Stomach smooth muscle (tissue), 2 donors: ENCODE results near the gene PSME3IP1.
A peak's percentile ranks its signal among the peaks of the same experiment; 100 is the strongest.
"Not testable (repeated sequence)": the region's sequence is repeated elsewhere in the genome, so short reads cannot be mapped to it uniquely, and the experiment has no call there.

Experiments used
- H3K27ac ChIP-seq: one replicate; pipeline ENCODE4 v1.7.0; 2013; ENCODE audit warnings: mild to moderate bottlenecking, low read length, inconsistent platforms
- H3K27me3 ChIP-seq, 2 donors: one replicate each; pipeline ENCODE4 v1.7.0; 2013; ENCODE audit warnings: low read length in 2 of 2; ENCODE audit not compliant: insufficient read depth in 2 of 2, control insufficient read depth in 1 of 2
- H3K36me3 ChIP-seq, 2 donors: one replicate each; pipeline ENCODE4 v1.7.0; 2013; ENCODE audit warnings: low read length in 2 of 2; ENCODE audit not compliant: control insufficient read depth in 2 of 2, insufficient read depth in 2 of 2
- H3K4me1 ChIP-seq: one replicate; pipeline ENCODE4 v1.7.0; 2013; ENCODE audit warnings: low read length; ENCODE audit not compliant: control insufficient read depth, insufficient read depth
- H3K4me3 ChIP-seq, 2 donors: one replicate each; pipeline ENCODE4 v1.7.0; 2013; ENCODE audit warnings: low read length in 2 of 2
- H3K9ac ChIP-seq, 2 donors: one replicate each; pipeline ENCODE4 v1.7.0; 2013; ENCODE audit warnings: low read length in 2 of 2, mild to moderate bottlenecking in 1 of 2
- H3K9me3 ChIP-seq, 2 donors: one replicate each; pipeline ENCODE4 v1.7.0; 2013; ENCODE audit warnings: low read length in 2 of 2; ENCODE audit not compliant: control insufficient read depth in 2 of 2
- donor health status: healthy.
- donor health status: Pancreatic carcinoma.

The PSME3IP1 gene

GRCh38 chr16:57196286-57196685 lies 10.4 kb upstream of the PSME3IP1 start:
- Histone ChIP-seq H3K4me1 (peaks cover 9% of the 10 kb centered on the region), H3K27ac (no peak overlapping the region), H3K9ac (peak overlapping the region in 1 of 2 donors; percentile 27), H3K9me3 (no peaks in the 10 kb centered on the region), H3K27me3 (no peaks in the 10 kb centered on the region), H3K4me3 (no peak overlapping the region), H3K36me3 (no peaks in the 10 kb centered on the region)

DNA sequence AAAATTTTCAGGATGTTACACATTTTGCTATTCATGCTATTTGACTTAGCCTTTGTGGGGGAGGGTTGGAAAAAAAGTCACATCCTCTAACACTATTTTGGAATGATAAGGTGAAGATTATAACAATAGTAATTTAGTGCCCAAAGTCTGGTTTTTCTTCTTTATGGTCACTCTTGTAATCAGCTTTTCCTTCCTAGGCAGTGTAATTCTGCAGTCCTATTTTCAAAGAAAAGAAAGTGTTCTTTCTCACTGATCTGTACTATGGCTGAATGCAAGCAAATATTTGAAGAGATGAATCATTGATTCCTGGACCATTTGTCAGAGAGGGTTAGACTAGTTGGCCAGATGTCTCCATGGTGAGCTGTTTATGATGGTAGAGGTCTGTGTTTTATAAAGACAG lies 8.7 kb upstream of the PSME3IP1 start:
- Histone ChIP-seq H3K27me3 (no peaks in the 10 kb centered on the region), H3K36me3 (no peaks in the 10 kb centered on the region), H3K4me1 (peaks cover 9% of the 10 kb centered on the region), H3K9ac (no peak overlapping the region), H3K27ac (no peak overlapping the region), H3K9me3 (no peaks in the 10 kb centered on the region), H3K4me3 (peak overlapping the region; percentile 5 to 8)

DNA sequence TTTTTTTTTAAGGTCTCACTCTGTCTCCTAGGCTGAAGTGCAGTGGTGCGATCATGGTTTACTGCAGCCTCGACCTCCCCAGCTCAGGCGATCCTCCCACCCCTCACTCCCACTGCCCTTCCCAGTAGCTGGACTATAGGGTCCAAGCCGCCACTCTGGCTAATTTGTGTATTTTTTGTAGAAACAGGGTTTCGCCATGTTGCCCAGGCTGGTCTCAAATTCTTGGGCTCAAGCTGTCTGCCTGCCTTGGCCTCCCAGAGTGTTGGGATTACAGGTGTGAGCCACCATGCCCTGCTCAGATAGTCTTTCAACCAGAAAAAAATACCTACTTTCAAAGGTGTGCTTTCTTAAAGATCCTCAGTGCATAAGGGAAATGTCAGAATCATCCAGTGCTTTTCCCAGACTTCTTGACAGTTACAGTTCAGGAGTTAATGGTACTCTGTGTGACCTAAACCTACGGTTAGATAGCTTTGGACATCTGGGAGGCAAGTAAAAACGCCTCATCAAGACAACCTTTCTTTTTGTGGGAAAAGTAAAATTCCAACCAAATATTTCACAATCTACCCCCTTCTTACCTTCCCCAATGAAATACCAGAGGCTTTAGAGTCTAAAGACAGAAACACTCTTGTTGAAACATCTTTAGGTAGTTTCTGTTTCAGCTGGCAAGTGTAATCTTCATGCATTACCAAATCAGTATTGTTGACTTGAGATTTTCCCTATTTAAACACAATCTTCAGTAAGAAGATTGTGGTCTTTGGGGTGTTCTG lies 7.1 kb upstream of the PSME3IP1 start:
- Histone ChIP-seq H3K9ac (no peak overlapping the region), H3K9me3 (no peaks in the 10 kb centered on the region), H3K36me3 (no peaks in the 10 kb centered on the region), H3K27ac (no peak overlapping the region), H3K4me3 (no peak overlapping the region), H3K27me3 (no peaks in the 10 kb centered on the region), H3K4me1 (peaks cover 12% of the 10 kb centered on the region)

DNA sequence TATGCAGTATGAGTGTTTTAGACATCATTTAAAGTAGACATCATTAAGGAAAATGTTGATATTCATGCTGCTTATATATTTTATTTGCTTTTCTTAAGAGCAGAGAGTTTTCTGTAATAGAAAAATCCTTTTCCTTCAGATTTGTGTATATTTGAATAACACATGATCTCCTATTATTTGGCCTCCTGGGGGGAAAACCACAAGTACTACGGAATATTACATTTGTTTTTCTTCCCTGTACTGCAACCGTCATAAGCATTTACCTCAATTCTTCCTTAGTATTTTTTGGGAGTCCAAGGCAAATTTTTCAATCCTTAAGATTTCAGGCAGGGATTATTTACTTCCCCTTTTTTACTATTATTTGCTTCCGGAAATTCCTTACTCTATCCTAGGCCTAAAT lies 6.3 kb upstream of the PSME3IP1 start:
- Histone ChIP-seq H3K27ac (no peak overlapping the region), H3K9ac (no peak overlapping the region), H3K27me3 (no peaks in the 10 kb centered on the region), H3K9me3 (no peaks in the 10 kb centered on the region), H3K4me1 (peaks cover 18% of the 10 kb centered on the region), H3K4me3 (no peak overlapping the region), H3K36me3 (no peaks in the 10 kb centered on the region)

- no peaks in the 10 kb centered on the region for H3K9me3 ChIP-seq
- peaks cover 24% of the 10 kb centered on the region for H3K4me1 ChIP-seq
- H3K9ac ChIP-seq = no peak overlapping the region
- no peak overlapping the region for H3K4me3 ChIP-seq
- H3K27ac ChIP-seq = no peak overlapping the region
- H3K36me3 ChIP-seq = no peaks in the 10 kb centered on the region
- H3K27me3 ChIP-seq = no peaks in the 10 kb centered on the region
Observed at GRCh38 chr16:57191056-57191571, 5.3 kb upstream of the PSME3IP1 start.

GRCh38 chr16:57190136-57190535 lies 4.3 kb upstream of the PSME3IP1 start:
- H3K9me3 ChIP-seq = no peaks in the 10 kb centered on the region
- peaks cover 25% of the 10 kb centered on the region for H3K4me1 ChIP-seq
- no peak overlapping the region for H3K27ac ChIP-seq
- H3K4me3 ChIP-seq = no peak overlapping the region
- H3K9ac ChIP-seq = no peak overlapping the region
- no peaks in the 10 kb centered on the region for H3K27me3 ChIP-seq
- H3K36me3 ChIP-seq = no peaks in the 10 kb centered on the region

DNA sequence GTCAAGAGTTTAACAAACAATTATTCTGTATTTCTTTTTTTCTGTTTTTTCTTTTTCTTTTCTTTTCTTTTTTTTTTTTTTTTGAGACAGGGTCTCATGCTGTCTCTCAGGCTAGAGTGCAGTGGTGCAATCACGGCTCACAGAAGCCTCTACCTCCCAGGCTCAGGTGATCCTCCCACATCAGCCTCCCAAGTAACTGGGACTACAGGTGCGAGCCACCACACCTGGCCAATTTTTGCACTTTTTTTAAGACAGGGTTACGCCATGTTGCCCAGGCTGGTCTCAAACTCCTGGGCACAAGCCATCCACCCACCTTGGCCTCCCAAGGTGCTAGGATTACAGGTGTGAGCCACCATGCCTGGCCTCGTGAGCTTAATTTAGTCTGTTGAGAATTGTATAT lies 3.7 kb upstream of the PSME3IP1 start:
- H3K4me3 ChIP-seq, H3K36me3 ChIP-seq, H3K9ac ChIP-seq, H3K27ac ChIP-seq, H3K9me3 ChIP-seq, H3K27me3 ChIP-seq: not testable (repeated sequence)
- peaks cover 28% of the 10 kb centered on the region for H3K4me1 ChIP-seq

GRCh38 chr16:57188711-57189002 lies 2.8 kb upstream of the PSME3IP1 start:
- no peaks in the 10 kb centered on the region for H3K9me3 ChIP-seq
- no peak overlapping the region for H3K27ac ChIP-seq
- H3K4me1 ChIP-seq = peaks cover 28% of the 10 kb centered on the region
- no peak overlapping the region for H3K9ac ChIP-seq
- H3K4me3 ChIP-seq = no peak overlapping the region
- H3K27me3 ChIP-seq = no peaks in the 10 kb centered on the region
- no peaks in the 10 kb centered on the region for H3K36me3 ChIP-seq

DNA sequence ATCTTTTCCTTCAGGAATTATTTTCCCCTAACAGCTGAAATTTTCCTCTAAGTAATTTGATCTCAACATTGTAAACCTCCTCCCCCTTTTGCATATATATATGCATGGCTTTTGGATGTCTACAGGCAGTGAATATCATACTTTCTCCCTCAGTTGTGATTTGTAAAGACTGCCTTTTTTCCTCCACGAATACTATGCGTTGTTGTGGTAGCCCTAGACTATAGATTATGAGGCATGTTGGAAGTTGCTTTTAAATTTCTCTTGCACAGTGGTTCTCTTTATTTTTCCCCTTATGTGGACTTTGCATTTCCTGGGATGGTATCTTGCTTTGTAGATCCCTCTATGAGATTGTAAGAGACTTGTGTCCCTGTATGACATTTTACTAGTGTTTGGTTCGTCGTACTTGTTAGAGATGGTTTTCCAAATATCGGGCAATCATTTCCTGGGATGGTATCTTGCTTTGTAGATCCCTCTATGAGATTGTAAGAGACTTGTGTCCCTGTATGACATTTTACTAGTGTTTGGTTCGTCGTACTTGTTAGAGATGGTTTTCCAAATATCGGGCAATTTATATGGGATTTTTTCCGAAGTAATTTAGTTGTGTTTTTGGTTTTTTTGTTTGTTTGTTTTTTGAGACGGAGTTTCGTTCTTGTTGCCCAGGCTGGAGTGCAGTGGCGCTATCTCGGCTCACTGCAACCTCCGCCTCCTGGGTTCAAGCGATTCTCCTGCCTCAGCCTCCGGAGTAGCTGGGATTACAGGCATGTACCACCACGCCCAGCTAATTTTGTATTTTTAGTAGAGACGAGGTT lies 2.3 kb upstream of the PSME3IP1 start:
- peaks cover 26% of the 10 kb centered on the region for H3K4me1 ChIP-seq
- H3K9ac ChIP-seq = peak overlapping the region; percentile 94 to 99
- not testable (repeated sequence) for H3K36me3 ChIP-seq, H3K9me3 ChIP-seq, H3K27me3 ChIP-seq
- peak overlapping the region; percentile 94 for H3K27ac ChIP-seq
- H3K4me3 ChIP-seq = peak overlapping the region; percentile 96 to 99

GRCh38 chr16:57186872-57187854 lies 1.3 kb upstream of the PSME3IP1 start:
- Histone ChIP-seq H3K4me1 (peaks cover 26% of the 10 kb centered on the region), H3K9me3 (no peaks in the 10 kb centered on the region), H3K9ac (peak overlapping the region; percentile 94 to 99), H3K27me3 (no peaks in the 10 kb centered on the region), H3K27ac (peak overlapping the region; percentile 94), H3K4me3 (peak overlapping the region; percentile 96 to 99), H3K36me3 (no peaks in the 10 kb centered on the region)
